Putamen (tissue), 1 donor: Measurements from ENCODE around the gene BPTF.
"Not testable (repeated sequence)": the region's sequence is repeated elsewhere in the genome, so short reads cannot be mapped to it uniquely, and the experiment has no call there.

ENCODE experiments used
- DNase-seq: peaks from one replicate; pipeline ENCODE4 v3.0.0-alpha.2; 2016; ENCODE audit warnings: low spot score

The BPTF gene

DNA sequence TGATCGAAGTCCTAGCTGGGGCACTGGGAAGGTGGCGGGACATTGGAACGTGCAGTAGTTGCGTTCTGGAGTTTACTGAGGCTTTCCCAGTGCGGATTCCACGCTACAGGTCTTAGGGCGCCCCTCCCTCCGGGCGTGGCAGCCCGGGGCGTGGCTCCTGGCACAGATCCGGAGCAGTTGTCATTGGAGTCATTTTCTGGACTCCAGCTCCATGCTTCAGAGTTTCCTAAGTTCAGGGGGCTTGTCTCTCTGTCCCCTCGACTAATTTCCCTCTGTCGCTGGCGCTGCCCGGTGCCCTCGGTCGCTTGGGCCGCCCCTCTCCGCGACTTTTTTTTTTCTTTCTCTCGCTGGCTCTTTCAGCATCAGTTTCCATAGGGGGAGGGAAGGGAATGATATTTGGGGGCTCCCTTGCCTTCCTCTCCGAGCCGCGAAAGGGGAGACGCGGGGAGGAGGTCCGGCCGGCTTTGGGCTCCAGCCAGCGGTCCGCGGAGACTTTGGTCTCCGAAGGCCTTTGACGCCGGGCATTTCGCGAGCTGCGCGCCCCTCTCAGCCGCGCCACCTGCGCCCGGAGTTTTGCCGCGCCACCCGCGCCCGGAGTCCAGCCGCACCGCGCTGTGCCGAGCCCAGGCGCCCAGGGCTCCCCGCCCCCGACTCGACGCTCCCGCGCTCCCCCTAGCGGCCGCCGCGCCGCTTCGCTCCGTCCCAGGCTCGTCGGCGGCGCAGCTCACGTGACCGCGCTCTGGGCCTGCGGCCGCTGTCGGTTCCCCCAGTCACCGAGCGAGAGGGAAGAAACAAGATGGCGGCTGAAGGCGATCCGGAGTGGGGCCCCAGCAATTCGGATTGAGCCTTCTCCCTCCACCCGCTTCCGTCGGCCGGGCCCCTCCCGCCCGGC lies at the start of gene BPTF:
Gene BPTF, plus strand, starts transcription at position 769 of the 892 bp plus-strand sequence. CDS start 222 bp downstream, outside the sequence.
- peak; percentile 92 for DNase-seq

- no peak for DNase-seq
Measured at GRCh38 chr17:67779098-67779672, 46.1 kb upstream of the BPTF start.

DNA sequence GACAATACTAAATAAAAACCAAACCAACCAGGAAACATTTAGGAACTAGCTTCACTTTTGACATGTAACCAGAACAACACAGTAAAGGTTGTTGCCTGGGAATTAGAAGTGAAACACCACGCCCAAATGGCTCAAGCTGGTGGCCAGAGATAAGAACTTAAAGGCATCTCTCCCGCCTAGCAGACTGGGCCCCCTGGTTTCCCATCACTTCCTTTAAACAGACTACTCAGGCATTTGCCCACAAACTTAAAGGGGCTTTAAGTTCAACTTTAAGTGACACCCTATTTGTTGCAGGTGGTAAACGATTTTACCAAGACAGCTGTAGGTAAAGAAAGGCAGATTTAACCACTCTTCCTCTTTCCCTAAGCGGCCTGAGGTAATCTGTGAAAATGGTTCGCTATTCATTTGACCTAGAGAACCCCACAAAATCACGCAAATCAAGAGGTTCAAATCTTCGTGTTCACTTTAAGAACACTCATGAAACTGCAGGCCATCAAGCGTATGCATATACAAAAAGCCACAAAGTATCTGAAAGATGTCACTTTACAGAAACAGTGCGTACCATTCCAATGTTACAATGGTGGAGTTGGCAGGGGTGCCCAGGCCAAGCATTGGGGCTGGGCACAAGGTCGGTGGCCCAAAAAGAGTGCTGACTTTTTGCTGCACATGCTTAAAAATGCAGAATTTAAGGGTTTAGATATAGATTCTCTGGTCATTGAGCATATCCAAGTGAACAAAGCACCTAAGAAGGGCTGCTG lies 40.8 kb upstream of the BPTF start:
- no peak for DNase-seq

GRCh38 chr17:67785122-67785477 lies 40.2 kb upstream of the BPTF start:
- DNase-seq: no peak

- no peak for DNase-seq
Measured at GRCh38 chr17:67785504-67785903, 39.8 kb upstream of the BPTF start.

DNA sequence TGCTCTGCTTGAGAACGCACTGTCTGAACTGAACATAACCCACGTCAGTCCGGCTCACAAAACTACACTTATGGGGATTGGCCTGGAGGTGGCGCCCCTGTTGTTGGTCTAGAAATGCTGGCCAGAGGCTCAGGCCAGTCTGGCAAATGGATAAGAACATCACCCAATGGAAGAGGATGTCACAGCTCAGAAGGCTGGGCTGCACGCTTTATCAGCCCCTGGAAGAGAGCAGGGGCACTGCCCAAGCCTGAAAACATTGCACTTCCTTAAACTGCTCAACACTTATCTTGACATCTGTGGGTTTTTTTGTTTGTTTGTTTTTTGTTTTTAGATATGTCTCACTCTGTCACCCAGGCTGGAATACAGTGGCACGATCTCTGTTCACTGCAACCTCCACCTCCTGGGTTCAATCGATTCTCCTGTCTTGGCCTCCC lies 24.8 kb upstream of the BPTF start:
- peak; percentile 58 for DNase-seq

DNA sequence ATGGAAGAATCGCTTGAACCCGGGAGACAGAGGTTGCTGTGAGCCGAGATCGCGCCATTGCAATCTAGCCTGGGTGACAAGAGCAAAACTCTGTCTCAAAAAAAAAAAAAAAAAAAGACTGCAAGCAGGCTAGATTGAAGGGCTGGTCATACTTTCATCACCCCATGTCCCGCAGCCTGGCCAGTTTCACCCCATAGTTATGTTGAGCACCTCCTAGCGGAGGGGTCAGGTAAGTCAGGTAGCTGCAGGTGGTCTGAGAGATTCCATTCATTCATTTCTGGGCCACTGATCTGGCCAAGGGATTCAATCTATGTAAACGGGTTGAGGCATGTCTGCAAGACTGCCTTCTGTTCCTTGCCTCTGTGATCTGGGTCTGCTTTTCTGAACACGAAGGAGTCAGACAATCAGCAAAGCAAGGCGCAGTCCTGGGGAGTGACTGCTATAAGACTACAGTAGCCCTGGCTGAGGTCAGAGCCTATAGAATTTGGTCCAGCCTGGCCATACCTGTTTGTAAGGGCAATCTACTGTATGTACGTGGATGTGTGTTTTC lies 23.6 kb upstream of the BPTF start:
- DNase-seq: no peak

- DNase-seq: no peak
Measured at GRCh38 chr17:67810464-67810863, 14.8 kb upstream of the BPTF start.

DNA sequence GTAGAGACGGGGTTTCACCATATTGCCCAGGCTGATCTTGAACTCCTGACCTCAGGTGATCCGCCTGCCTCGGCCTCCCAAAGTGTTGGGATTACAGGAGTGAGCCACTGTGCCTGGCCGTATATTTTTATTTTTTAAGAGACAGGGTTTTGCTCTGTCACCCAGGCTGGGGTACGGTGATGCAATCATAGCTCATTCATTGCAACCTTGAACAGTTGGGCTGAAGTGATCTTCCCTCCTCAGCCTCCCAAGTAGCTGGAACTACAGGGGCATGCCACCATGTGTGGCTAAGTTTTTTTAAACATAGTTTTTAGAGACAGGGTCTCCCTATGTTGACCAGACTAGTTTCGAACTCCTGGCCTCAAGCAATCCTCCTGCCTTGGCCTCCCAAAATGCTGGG lies 12.9 kb upstream of the BPTF start:
- DNase-seq: not testable (repeated sequence)

GRCh38 chr17:67813803-67814180 lies 11.5 kb upstream of the BPTF start:
- DNase-seq: no peak

DNA sequence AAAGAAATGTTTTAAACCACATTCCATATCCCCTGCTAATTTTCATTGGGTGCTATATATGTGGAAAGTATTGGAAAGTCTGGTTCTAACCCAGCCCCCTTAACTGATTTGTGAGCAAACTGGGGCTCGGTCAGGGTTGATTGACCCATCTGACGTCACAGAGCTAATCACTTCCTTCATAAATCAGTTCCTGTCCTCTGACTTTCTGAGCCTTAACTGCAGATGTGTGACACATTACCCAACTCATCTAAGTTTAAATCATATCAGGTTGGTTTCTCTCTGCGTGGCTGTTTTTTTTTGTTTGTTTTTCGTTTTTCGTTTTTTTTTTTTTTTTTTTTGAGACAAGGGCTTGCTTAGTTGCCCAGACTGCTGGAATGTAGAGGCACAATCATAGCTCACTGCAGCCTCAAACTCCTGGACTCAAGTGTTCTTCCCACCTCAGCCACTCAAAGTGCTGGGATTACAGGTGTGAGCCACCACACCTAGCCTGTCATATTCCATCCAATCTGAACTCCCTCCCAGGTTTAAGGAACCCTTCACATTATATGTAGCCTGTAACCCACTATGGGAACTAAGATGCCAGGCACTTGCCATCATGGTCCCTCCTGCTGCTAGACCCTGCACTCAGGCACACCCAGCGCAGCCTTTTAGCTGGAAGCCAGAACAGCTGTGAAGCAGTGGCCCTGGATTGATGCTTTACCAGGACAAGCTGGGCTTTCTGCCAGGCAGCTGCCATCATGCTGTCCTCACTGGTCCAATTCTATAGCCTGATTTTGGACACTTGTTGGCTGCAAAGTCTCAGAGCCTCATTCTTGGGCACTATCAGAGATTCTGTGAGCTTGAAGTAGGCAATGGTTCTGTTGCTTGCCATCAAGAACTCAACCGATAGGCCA lies 6.9 kb upstream of the BPTF start:
- no peak for DNase-seq

- DNase-seq: no peak
Measured at GRCh38 chr17:67819722-67820121, 5.6 kb upstream of the BPTF start.

- DNase-seq: no peak
Measured at GRCh38 chr17:67821871-67822367, 3.4 kb upstream of the BPTF start.

DNA sequence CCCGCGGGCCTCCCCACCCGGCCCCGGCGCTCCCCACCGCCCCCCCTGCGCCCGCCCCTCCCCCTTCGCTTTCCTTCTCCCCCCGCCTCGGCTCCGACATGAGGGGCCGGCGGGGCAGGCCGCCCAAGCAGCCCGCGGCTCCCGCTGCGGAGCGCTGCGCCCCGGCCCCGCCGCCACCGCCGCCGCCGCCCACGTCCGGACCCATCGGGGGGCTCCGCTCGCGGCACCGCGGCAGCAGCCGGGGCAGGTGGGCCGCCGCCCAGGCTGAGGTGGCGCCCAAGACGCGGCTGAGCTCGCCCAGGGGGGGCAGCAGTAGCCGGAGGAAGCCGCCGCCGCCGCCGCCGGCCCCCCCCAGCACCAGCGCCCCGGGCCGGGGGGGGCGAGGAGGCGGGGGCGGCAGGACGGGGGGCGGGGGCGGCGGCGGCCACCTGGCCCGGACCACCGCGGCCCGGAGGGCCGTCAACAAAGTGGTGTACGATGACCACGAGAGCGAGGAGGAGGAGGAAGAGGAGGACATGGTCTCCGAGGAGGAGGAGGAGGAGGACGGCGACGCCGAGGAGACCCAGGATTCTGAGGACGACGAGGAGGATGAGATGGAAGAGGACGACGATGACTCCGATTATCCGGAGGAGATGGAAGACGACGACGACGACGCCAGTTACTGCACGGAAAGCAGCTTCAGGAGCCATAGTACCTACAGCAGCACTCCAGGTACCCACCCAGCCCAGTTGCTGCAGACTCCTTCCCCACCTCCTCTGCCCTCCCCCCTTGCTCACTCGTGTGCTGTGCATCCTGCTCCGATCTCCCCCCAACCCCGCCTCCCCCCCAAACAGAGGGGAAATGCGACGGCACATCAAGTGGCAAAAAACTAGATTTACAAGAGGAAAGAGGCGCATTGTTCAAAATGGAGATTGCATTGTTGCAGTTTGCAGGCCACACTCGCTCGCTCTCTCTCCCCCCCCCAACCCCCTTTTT lies 611 bp downstream of the BPTF start:
- DNase-seq: peak; percentile 45

- no peak for DNase-seq
Measured at GRCh38 chr17:67829331-67829730, 4.0 kb downstream of the BPTF start.

- DNase-seq: no peak
Measured at GRCh38 chr17:67830440-67830839, 5.1 kb downstream of the BPTF start.

DNA sequence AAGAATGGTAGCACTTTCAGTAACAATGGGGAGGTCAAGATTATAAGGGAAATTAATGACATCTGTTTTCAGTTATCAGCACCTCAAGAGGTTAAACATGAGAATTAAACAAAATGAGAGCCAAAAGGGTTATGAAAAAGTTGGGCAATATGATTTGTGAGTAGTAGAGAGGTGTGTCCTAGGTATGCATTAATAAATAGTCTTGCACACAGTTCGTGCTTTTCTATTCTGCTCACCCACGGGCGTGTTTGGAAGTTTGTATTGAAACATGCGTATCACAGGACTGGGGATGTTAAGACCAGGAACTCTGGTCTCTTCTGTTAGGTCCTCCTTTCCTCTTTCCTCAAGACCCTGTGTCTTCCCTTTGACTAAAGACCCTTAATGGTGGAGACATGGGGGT lies 6.0 kb downstream of the BPTF start:
- no peak for DNase-seq

- DNase-seq: no peak
Measured at GRCh38 chr17:67833134-67833533, 7.8 kb downstream of the BPTF start.

GRCh38 chr17:67833946-67834631 lies 8.8 kb downstream of the BPTF start:
- no peak for DNase-seq

DNA sequence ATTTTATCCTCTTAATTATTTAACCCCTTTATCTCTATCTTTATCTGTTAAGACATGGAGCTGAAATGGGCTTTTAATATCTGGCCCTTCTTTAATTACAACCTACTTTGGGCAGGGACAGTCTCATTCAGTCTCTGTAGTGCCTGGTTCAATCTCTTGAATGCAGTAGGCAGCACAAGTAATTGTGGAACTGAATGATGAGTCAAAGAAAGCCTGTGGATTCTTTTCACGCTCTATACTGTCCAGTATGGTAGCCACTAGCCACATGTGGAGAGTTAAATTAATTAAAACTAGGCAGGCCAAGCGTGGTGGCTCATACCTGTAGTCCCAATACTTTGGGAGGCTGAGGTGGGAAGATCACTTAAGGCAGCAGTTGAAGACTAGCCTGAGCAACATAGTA lies 9.3 kb downstream of the BPTF start:
- DNase-seq: no peak
